Glutamatergic neuron (in vitro differentiated cells): ENCODE data around the gene PLEKHM3. TPM values are rescaled to one million over a fixed set of nuclear protein-coding genes. Genes with fewer than 3 reads are reported as not detected.

Experiments
- DNase-seq: peaks from one replicate; pipeline ENCODE4 v3.0.0; 2022
- H3K27ac Mint-ChIP-seq: one replicate; pipeline ENCODE4 v1.8.0; 2020; ENCODE audit warnings: mild to moderate bottlenecking, mixed read lengths, inconsistent platforms; ENCODE audit not compliant: unreplicated experiment
- H3K27me3 Mint-ChIP-seq: one replicate; pipeline ENCODE4 v1.8.0; 2020; ENCODE audit warnings: mild to moderate bottlenecking, moderate library complexity, mixed read lengths, inconsistent platforms; ENCODE audit not compliant: unreplicated experiment
- H3K36me3 Mint-ChIP-seq: one replicate; pipeline ENCODE4 v1.8.0; 2020; ENCODE audit warnings: mild to moderate bottlenecking, mixed read lengths, inconsistent platforms; ENCODE audit not compliant: unreplicated experiment
- H3K4me1 Mint-ChIP-seq: one replicate; pipeline ENCODE4 v1.8.0; 2020; ENCODE audit warnings: mild to moderate bottlenecking, low read depth, mixed read lengths, inconsistent platforms; ENCODE audit not compliant: unreplicated experiment
- H3K4me3 Mint-ChIP-seq: one replicate; pipeline ENCODE4 v1.8.0; 2020; ENCODE audit warnings: mild to moderate bottlenecking, mixed read lengths, inconsistent platforms; ENCODE audit not compliant: unreplicated experiment
- H3K9me3 Mint-ChIP-seq: one replicate; pipeline ENCODE4 v1.8.0; 2020; ENCODE audit warnings: mild to moderate bottlenecking, moderate library complexity, mixed read lengths, inconsistent platforms; ENCODE audit not compliant: unreplicated experiment
- total RNA-seq: library from RNA; stranded (reverse); fragmentation: NEBNext Ultra II Directional; extraction: Animal tissue kit (Norgen Biotek cat#: 25700); gene quantifications from one replicate; pipeline ENCODE4 v1.2.1, GENCODE V29; 2021; ENCODE audit not compliant: unreplicated experiment
- TF ChIP-seq, protein P1 (sequence below): fragments of 200-600 bp; sonication (generic); IDR thresholded peaks from one replicate; pipeline ENCODE4 v1.5.0; 2021; ENCODE audit not compliant: partially characterized antibody, unreplicated experiment

Gene PLEKHM3
- total RNA-seq, 1 donor from 2014 or later = 19.5 TPM

DNA sequence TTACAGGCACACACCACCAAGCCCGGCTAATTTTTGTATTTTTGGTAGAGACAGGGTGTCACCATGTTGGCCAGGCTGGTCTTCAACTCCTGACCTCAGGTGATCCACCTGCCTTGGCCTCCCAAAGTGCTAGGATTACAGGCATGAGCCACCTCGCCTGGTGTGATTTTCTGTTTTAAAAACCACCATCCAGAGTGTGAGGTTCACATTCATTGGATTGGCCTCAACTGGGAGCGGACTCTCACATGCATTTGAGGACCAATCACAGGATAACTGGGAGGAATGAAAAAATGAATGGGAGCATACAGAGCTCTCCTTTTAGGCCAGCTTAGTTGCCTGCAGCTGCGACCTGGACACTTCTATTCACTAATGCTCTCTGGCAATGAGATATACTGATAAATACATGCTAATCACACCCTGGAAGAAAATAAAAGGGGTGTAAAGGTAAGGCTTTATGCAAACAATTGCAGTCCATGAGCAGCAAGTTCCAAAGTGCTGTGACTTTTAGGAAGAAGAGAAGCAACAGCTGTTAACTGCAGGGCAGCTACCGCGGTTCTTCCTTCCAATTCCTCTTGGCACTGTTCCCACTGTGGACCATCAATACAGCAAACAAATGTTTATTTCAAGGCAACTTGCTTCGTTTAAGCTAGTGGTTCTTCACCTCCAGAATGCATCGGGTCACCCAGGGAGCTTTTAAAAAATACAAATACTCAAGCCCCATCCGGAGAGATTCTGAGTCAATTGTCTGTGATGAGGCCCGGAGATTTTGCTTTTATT lies 206.1 kb downstream of the PLEKHM3 start:
- H3K9me3 Mint-ChIP-seq = peaks cover 2% of the 10 kb centered on the region
- peaks cover 4% of the 10 kb centered on the region for H3K36me3 Mint-ChIP-seq
- H3K4me3 Mint-ChIP-seq = no peak overlapping the region
- TF ChIP-seq, protein P1, sequence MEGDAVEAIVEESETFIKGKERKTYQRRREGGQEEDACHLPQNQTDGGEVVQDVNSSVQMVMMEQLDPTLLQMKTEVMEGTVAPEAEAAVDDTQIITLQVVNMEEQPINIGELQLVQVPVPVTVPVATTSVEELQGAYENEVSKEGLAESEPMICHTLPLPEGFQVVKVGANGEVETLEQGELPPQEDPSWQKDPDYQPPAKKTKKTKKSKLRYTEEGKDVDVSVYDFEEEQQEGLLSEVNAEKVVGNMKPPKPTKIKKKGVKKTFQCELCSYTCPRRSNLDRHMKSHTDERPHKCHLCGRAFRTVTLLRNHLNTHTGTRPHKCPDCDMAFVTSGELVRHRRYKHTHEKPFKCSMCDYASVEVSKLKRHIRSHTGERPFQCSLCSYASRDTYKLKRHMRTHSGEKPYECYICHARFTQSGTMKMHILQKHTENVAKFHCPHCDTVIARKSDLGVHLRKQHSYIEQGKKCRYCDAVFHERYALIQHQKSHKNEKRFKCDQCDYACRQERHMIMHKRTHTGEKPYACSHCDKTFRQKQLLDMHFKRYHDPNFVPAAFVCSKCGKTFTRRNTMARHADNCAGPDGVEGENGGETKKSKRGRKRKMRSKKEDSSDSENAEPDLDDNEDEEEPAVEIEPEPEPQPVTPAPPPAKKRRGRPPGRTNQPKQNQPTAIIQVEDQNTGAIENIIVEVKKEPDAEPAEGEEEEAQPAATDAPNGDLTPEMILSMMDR = no peak
- no peak for DNase-seq
- peaks cover 2% of the 10 kb centered on the region for H3K27me3 Mint-ChIP-seq
- no peaks in the 10 kb centered on the region for H3K4me1 Mint-ChIP-seq
- no peak overlapping the region for H3K27ac Mint-ChIP-seq

DNA sequence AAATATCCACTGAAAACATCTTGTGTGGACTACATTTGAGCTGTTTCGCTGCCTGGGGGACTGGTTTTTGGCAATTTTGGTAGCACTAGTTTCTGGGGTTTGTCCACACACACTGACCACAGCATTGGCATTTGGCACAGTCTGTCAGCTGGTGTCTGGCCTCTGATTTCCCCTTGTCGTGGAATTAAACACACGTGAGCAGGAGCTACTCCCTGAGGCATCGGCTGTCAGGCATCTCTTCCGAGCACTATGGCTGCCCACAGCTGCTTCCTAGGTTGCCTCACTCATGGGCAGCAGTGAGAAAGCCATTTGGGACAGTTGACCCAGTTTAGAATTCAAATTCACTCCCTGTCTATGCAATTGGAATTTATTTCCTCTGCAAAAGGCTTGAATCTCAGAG lies 208.8 kb downstream of the PLEKHM3 start:
- H3K27me3 Mint-ChIP-seq = peaks cover 2% of the 10 kb centered on the region
- peaks cover 3% of the 10 kb centered on the region for H3K4me1 Mint-ChIP-seq
- TF ChIP-seq, protein P1 = no peak
- H3K36me3 Mint-ChIP-seq = no peaks in the 10 kb centered on the region
- no peak overlapping the region for H3K27ac Mint-ChIP-seq
- no peak overlapping the region for H3K4me3 Mint-ChIP-seq
- DNase-seq = no peak
- peaks cover 2% of the 10 kb centered on the region for H3K9me3 Mint-ChIP-seq

DNA sequence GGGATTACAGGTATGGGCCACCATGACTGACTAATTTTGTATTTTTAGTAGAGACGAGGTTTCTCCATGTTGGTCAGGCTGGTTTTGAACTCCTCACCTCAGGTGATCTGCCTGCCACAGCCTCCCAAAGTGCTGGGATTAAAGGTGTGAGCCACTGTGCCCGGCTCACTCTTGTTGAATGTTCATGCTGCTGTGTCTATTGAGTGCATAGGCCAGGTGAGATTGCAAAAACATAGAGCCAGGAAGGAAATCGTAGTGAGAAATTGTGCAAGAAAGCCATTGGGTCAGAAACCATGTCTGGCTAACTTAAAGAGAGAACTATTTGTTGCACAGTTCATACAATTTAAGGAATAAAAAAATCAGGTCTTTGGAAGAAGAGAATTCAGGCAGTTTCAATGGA lies 210.1 kb downstream of the PLEKHM3 start:
- peaks cover 2% of the 10 kb centered on the region for H3K27me3 Mint-ChIP-seq
- H3K4me1 Mint-ChIP-seq = peaks cover 3% of the 10 kb centered on the region
- no peak overlapping the region for H3K4me3 Mint-ChIP-seq
- no peaks in the 10 kb centered on the region for H3K36me3 Mint-ChIP-seq
- TF ChIP-seq, protein P1 = no peak
- no peak for DNase-seq
- H3K9me3 Mint-ChIP-seq = peaks cover 2% of the 10 kb centered on the region
- H3K27ac Mint-ChIP-seq = no peak overlapping the region

DNA sequence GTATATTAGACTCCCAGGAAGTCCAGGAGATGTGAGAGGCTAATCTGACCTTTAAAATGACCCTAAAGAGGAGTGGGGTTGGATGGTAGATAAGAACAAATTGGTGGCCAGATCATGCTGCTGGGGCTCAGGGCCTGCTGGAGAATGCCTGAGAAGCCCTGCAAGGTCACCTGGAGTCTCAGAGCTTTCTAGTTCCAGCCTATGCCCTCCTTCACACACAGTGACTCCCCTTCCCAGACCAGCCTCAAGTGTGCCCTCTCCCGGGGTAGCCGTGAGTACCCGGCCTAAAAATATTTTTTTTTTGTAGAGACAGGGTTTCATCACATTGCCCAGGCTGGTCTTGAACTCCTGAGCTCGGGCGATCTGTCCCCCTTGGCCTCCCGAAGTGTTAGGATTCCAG lies 211.4 kb downstream of the PLEKHM3 start:
- H3K4me1 Mint-ChIP-seq = peaks cover 3% of the 10 kb centered on the region
- H3K27me3 Mint-ChIP-seq = peaks cover 4% of the 10 kb centered on the region
- H3K9me3 Mint-ChIP-seq = peaks cover 2% of the 10 kb centered on the region
- DNase-seq = no peak
- H3K27ac Mint-ChIP-seq = no peak overlapping the region
- H3K4me3 Mint-ChIP-seq = no peak overlapping the region
- TF ChIP-seq, protein P1 = no peak
- H3K36me3 Mint-ChIP-seq = no peaks in the 10 kb centered on the region

DNA sequence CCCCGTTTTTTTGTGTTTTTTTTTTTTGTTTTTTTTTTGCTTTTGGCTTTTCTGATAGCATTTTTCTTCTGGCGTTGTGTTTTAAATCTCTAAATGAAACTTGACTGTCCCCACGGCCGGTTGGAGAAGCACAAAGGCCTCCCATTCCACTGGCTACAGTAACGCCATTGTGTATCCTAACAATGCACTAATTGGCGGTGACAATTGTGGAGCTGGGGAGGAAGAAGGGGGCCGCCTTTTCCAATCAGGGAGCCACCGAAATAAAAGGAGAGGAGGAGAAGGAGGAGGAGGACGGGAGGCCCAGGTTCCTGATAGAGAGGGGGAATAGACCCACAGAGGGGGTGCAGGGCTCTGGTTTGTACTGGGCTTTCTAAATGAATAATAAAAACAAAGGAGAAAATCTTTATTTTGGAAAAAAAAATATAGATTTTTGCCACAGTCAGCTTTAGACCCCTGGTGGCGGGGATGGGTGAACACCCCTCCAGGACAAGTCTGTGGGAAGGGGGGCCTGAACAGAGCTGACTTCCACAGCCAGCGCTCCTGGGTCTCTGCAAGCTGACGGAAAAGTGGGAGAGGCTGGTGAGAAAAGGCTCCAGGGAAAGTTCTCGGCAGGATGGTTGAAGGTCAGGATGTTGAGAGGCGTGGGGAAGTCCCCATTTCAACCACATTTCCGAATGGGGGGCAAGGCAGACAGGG lies 212.0 kb downstream of the PLEKHM3 start:
- Mint-ChIP-seq H3K27ac (no peak overlapping the region), H3K4me3 (no peak overlapping the region), H3K4me1 (peaks cover 3% of the 10 kb centered on the region)

More for the DNA sequence above, 212.0 kb downstream of the PLEKHM3 start:
- TF ChIP-seq, protein P1 = peak; percentile 47
- H3K9me3 Mint-ChIP-seq = peaks cover 2% of the 10 kb centered on the region
- DNase-seq = no peak
- no peaks in the 10 kb centered on the region for H3K36me3 Mint-ChIP-seq
- peaks cover 4% of the 10 kb centered on the region for H3K27me3 Mint-ChIP-seq
